ENCODE data around the gene KRTAP4-12.
"Not testable (repeated sequence)": the region's sequence is repeated elsewhere in the genome, so short reads cannot be mapped to it uniquely, and the experiment has no call there.

KRTAP4-12 gene

GRCh38 chr17:41098042-41098441 lies 25.9 kb downstream of the KRTAP4-12 start, which contains the start of gene KRTAP4-8:
Gene KRTAP4-8, minus strand, starts transcription at chr17:41098142. Its CDS starts 58 bp downstream, at chr17:41098084.
- Histone ChIP-seq H3K27me3 (ENCODE audit: control insufficient read depth, insufficient read depth, low read length, poor library complexity, severe bottlenecking) (no peaks in the 10 kb centered on the region), H3K27ac (ENCODE audit: insufficient read depth, low read depth, low read length, poor library complexity, severe bottlenecking) (no peak within 1 kb of the TSS), H3K4me1 (ENCODE audit: control insufficient read depth, insufficient read depth, low read length) (no peaks in the 10 kb centered on the region), H3K4me3 (ENCODE audit: insufficient read depth, low read depth, low read length) (no peak within 1 kb of the TSS), H3K9me3 (ENCODE audit: control insufficient read depth, low read length) (no peaks in the 10 kb centered on the region), H3K36me3 (ENCODE audit: control insufficient read depth, insufficient read depth, low read length) (peaks cover 3% of the 10 kb centered on the region)
- 92 to 93% methylated on average over 2 to 3 of the region's 4 CpGs for WGBS, 2 experiments

GRCh38 chr17:41096055-41096454 lies 27.9 kb downstream of the KRTAP4-12 start:
- Histone ChIP-seq H3K9me3 (ENCODE audit: control insufficient read depth, low read length) (peaks cover 4% of the 10 kb centered on the region), H3K27me3 (ENCODE audit: control insufficient read depth, insufficient read depth, low read length, poor library complexity, severe bottlenecking) (no peaks in the 10 kb centered on the region), H3K27ac (ENCODE audit: insufficient read depth, low read depth, low read length, poor library complexity, severe bottlenecking) (no peak overlapping the region), H3K36me3 (ENCODE audit: control insufficient read depth, insufficient read depth, low read length) (peaks cover 3% of the 10 kb centered on the region), H3K4me1 (ENCODE audit: control insufficient read depth, insufficient read depth, low read length) (no peaks in the 10 kb centered on the region), H3K4me3 (ENCODE audit: insufficient read depth, low read depth, low read length) (no peak overlapping the region)
- 95 to 97% methylated on average over 7 of the region's 7 CpGs for WGBS, 2 experiments

GRCh38 chr17:41088760-41089352 lies 35.1 kb downstream of the KRTAP4-12 start:
- not testable (repeated sequence) for H3K9me3 ChIP-seq (ENCODE audit: control insufficient read depth, low read length); H3K36me3 ChIP-seq (ENCODE audit: control insufficient read depth, insufficient read depth, low read length); H3K27me3 ChIP-seq (ENCODE audit: control insufficient read depth, insufficient read depth, low read length, poor library complexity, severe bottlenecking); H3K4me3 ChIP-seq (ENCODE audit: insufficient read depth, low read depth, low read length); H3K4me1 ChIP-seq (ENCODE audit: control insufficient read depth, insufficient read depth, low read length); H3K27ac ChIP-seq (ENCODE audit: insufficient read depth, low read depth, low read length, poor library complexity, severe bottlenecking)
- WGBS, 2 experiments = 67 to 76% methylated on average over 1 to 4 of the region's 4 CpGs

- not testable (repeated sequence) for H3K27me3 ChIP-seq (ENCODE audit: control insufficient read depth, insufficient read depth, low read length, poor library complexity, severe bottlenecking); H3K4me3 ChIP-seq (ENCODE audit: insufficient read depth, low read depth, low read length); H3K27ac ChIP-seq (ENCODE audit: insufficient read depth, low read depth, low read length, poor library complexity, severe bottlenecking); H3K4me1 ChIP-seq (ENCODE audit: control insufficient read depth, insufficient read depth, low read length); H3K9me3 ChIP-seq (ENCODE audit: control insufficient read depth, low read length); H3K36me3 ChIP-seq (ENCODE audit: control insufficient read depth, insufficient read depth, low read length)
- WGBS, 2 experiments = 92% methylated on average over 14 of the region's 14 CpGs
Observed at GRCh38 chr17:41084100-41084856, 39.7 kb downstream of the KRTAP4-12 start, which contains the start of gene KRTAP4-7. Gene KRTAP4-7, plus strand, starts transcription at chr17:41084150. Its CDS starts 57 bp downstream, at chr17:41084207.

GRCh38 chr17:41083427-41083826 lies 40.6 kb downstream of the KRTAP4-12 start:
- H3K27ac ChIP-seq (ENCODE audit: insufficient read depth, low read depth, low read length, poor library complexity, severe bottlenecking); H3K4me1 ChIP-seq (ENCODE audit: control insufficient read depth, insufficient read depth, low read length); H3K27me3 ChIP-seq (ENCODE audit: control insufficient read depth, insufficient read depth, low read length, poor library complexity, severe bottlenecking); H3K9me3 ChIP-seq (ENCODE audit: control insufficient read depth, low read length); H3K4me3 ChIP-seq (ENCODE audit: insufficient read depth, low read depth, low read length); H3K36me3 ChIP-seq (ENCODE audit: control insufficient read depth, insufficient read depth, low read length): not testable (repeated sequence)
- 89 to 100% methylated on average over 1 to 2 of the region's 2 CpGs for WGBS, 2 experiments

GRCh38 chr17:41082626-41083025 lies 41.4 kb downstream of the KRTAP4-12 start:
- Histone ChIP-seq H3K36me3 (ENCODE audit: control insufficient read depth, insufficient read depth, low read length) (no peaks in the 10 kb centered on the region), H3K27me3 (ENCODE audit: control insufficient read depth, insufficient read depth, low read length, poor library complexity, severe bottlenecking) (no peaks in the 10 kb centered on the region), H3K4me3 (ENCODE audit: insufficient read depth, low read depth, low read length) (no peak overlapping the region), H3K27ac (ENCODE audit: insufficient read depth, low read depth, low read length, poor library complexity, severe bottlenecking) (no peak overlapping the region), H3K4me1 (ENCODE audit: control insufficient read depth, insufficient read depth, low read length) (no peaks in the 10 kb centered on the region), H3K9me3 (ENCODE audit: control insufficient read depth, low read length) (no peaks in the 10 kb centered on the region)
- WGBS, 2 experiments = 86 to 89% methylated on average over 4 of the region's 4 CpGs

GRCh38 chr17:41076788-41077187 lies 47.2 kb downstream of the KRTAP4-12 start:
- no peak overlapping the region for H3K27ac ChIP-seq (ENCODE audit: insufficient read depth, low read depth, low read length, poor library complexity, severe bottlenecking)
- H3K4me3 ChIP-seq (ENCODE audit: insufficient read depth, low read depth, low read length) = no peak overlapping the region
- no peaks in the 10 kb centered on the region for H3K27me3 ChIP-seq (ENCODE audit: control insufficient read depth, insufficient read depth, low read length, poor library complexity, severe bottlenecking)
- H3K9me3 ChIP-seq (ENCODE audit: control insufficient read depth, low read length) = no peaks in the 10 kb centered on the region
- no peaks in the 10 kb centered on the region for H3K4me1 ChIP-seq (ENCODE audit: control insufficient read depth, insufficient read depth, low read length)
- H3K36me3 ChIP-seq (ENCODE audit: control insufficient read depth, insufficient read depth, low read length) = no peaks in the 10 kb centered on the region

GRCh38 chr17:41073676-41074075 lies 50.3 kb downstream of the KRTAP4-12 start:
- Histone ChIP-seq H3K27me3 (ENCODE audit: control insufficient read depth, insufficient read depth, low read length, poor library complexity, severe bottlenecking) (no peaks in the 10 kb centered on the region), H3K4me1 (ENCODE audit: control insufficient read depth, insufficient read depth, low read length) (no peaks in the 10 kb centered on the region), H3K9me3 (ENCODE audit: control insufficient read depth, low read length) (no peaks in the 10 kb centered on the region), H3K27ac (ENCODE audit: insufficient read depth, low read depth, low read length, poor library complexity, severe bottlenecking) (no peak overlapping the region), H3K4me3 (ENCODE audit: insufficient read depth, low read depth, low read length) (no peak overlapping the region), H3K36me3 (ENCODE audit: control insufficient read depth, insufficient read depth, low read length) (no peaks in the 10 kb centered on the region)
- WGBS, 2 experiments = 93% methylated on average over 2 of the region's 2 CpGs
